NB4 (cell line): ENCODE measurements around the gene TMED3.

Experiments
- CTCF ChIP-seq: IDR thresholded peaks from one replicate; pipeline ENCODE4 v1.5.1; 2012; ENCODE audit warnings: low read depth, low read length
- MAX ChIP-seq: IDR thresholded peaks from 2 replicates; pipeline ENCODE4 v1.6.1; 2011; ENCODE audit warnings: low read depth, low read length
- MYC ChIP-seq: IDR thresholded peaks from 2 replicates; pipeline ENCODE4 v1.6.1; 2011; ENCODE audit warnings: low read depth, low read length
- POLR2A ChIP-seq: IDR thresholded peaks from 2 replicates; pipeline ENCODE4 v1.6.1; 2011; ENCODE audit warnings: mild to moderate bottlenecking; ENCODE audit not compliant: insufficient read length; ENCODE audit errors: extremely low read depth

GRCh38 chr15:79364571-79365240 is 53.8 kb downstream of the TMED3 start:
- TF ChIP-seq CTCF (no peak), MAX (no peak), POLR2A (no peak), MYC (no peak)
